ENCODE data around the gene SMLR1. TPM values are rescaled to one million over a fixed set of nuclear protein-coding genes. Genes with fewer than 3 reads are reported as not detected.

SMLR1 gene
- total and polyA plus RNA-seq, 9 of the 15 experiments (the other 6 are each of a cell fraction or from before 2014, with no cell fraction given) = not detected

DNA sequence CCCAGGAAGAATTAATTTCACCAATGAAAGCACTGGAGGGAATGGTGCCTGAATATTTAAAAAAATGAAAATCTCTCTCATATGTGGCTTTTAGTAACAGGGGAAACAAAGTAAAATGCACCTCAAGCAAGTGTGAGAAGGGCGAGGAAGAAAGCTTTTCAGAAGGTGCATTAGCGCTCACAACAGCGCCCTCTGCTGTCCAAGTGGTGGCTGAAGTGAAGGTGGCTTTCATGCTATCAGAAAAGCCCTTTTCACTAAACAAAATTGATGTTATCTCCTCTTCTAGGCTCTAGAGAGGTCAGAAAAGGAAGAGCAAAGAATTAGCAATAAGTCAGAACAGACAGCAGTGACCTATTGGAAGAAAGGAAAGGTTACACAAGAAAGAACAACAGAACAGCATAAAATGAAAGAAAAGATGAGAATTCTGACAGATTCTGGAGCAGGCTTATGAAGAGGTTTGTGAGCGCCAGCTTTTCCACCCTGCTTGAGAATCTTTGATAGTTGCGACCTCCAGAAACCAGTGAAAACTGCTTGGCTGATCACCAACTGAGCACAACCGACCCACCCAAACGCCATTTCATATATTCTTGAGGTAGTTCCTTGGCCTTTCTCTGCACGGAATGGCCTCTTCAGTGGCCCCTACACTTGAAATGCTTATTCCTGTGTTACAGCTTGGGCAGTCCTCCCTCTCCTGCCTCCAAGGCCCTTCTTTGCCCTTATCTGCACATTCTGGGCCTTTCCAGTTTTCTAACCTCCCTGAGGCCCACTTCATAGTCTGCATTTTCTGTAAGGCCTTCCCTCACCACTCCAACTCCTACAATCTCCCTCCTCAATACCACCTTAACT is 45.3 kb downstream of the SMLR1 start:
- peak; percentile 91 for ATAC-seq
- Histone ChIP-seq H4K20me1 (replicated peaks; ENCODE audit: control insufficient read depth, insufficient read depth, low read length) (no peaks in the 10 kb centered on the region), H3K4me2 (ENCODE audit: insufficient read depth, low read length) (no peak overlapping the region), H3K9ac (ENCODE audit: insufficient read depth in 1 of 2, low read depth in 2 of 2, low read length in 2 of 2) (no peak overlapping the region), H3K9me1 (ENCODE audit: control insufficient read depth, insufficient read depth, low read length) (no peaks in the 10 kb centered on the region), H2AFZ (ENCODE audit: low read depth, low read length) (no peak overlapping the region), H3K9me3 (replicated peaks; ENCODE audit: control insufficient read depth, insufficient read depth, low read depth, low read length) (no peaks in the 10 kb centered on the region), H3K36me3 (ENCODE audit: control insufficient read depth, insufficient read depth, low read length) (no peaks in the 10 kb centered on the region), H3K4me3 (no peak overlapping the region), H3K27me3 (ENCODE audit: control insufficient read depth in 2 of 2, insufficient read depth in 2 of 2, low read length in 2 of 2) (no peaks in the 10 kb centered on the region), H3K27ac (ENCODE audit: extremely low read depth, low read depth, low read length) (no peak overlapping the region), H3K4me1 (replicated peaks in 1 of 2; ENCODE audit: control insufficient read depth in 2 of 2, insufficient read depth in 2 of 2, low read length in 2 of 2) (no peaks in the 10 kb centered on the region), H3K79me2 (ENCODE audit: control insufficient read depth, insufficient read depth, low read length) (no peaks in the 10 kb centered on the region)
- POLR2A ChIA-PET = interaction anchor here (0.5 kb wide), 1 partner anchor 69 kb away, joined by 3 read pairs; no protein-coding TSS in a partner anchor
- CTCF ChIA-PET (ENCODE audit: low intra/inter-chr PET ratio) = interaction anchor here (1.2 to 1.6 kb wide), 2 partner anchors 46 to 550 kb away, joined by 4 to 6 read pairs; no protein-coding TSS in a partner anchor
- in situ Hi-C loops (cut with MboI) = no loop called here
- intact Hi-C loops (cut with micrococcal nuclease) = loop anchor here (2.0 kb wide), 1 partner anchor 550 kb away; no protein-coding TSS in a partner anchor
- no TSS peak for BruUV-seq (replicated peaks)
- FAIRE-seq = peak; percentile 87
- DNase-seq (ENCODE audit: extremely low read depth in 1 of 4, low spot score in 3 of 4) = peak; percentile 52 to 75 (median 62)
- WGBS (ENCODE audit: insufficient coverage, low coverage, missing lambda C conversion rate) = 11% methylated on average over 8 of the region's 8 CpGs
- TF ChIP-seq KLF16 (IDR thresholded peaks at IDR 0.05) (0 out of 2 replicates have a peak, but pooled peaks have one; percentile 22), SP1 (CRISPR knock-in tag; IDR thresholded peaks at IDR 0.05) (no peak), TRIM25 (IDR thresholded peaks at IDR 0.05; ENCODE audit: borderline replicate concordance) (no peak), COPS2 (conservative IDR thresholded peaks at IDR 0.05) (no peak), RAD51 (IDR thresholded peaks at IDR 0.05; ENCODE audit: borderline replicate concordance, low read depth) (no peak), REST (IDR thresholded peaks at IDR 0.05; ENCODE audit: borderline replicate concordance) (peak; percentile 53), REST (CRISPR knock-in tag; IDR thresholded peaks at IDR 0.05; ENCODE audit: low read depth) (no peak)
- TF ChIP-seq, protein P1, sequence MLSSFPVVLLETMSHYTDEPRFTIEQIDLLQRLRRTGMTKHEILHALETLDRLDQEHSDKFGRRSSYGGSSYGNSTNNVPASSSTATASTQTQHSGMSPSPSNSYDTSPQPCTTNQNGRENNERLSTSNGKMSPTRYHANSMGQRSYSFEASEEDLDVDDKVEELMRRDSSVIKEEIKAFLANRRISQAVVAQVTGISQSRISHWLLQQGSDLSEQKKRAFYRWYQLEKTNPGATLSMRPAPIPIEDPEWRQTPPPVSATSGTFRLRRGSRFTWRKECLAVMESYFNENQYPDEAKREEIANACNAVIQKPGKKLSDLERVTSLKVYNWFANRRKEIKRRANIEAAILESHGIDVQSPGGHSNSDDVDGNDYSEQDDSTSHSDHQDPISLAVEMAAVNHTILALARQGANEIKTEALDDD (IDR thresholded peaks at IDR 0.05) = no peak

Data from K562 (cell line).